Ishikawa (cell line): Measurements from ENCODE around the gene EDN3.

Experiments used
- CREB1 ChIP-seq: IDR thresholded peaks from 2 replicates; pipeline ENCODE4 v1.6.1; 2012; ENCODE audit warnings: low read depth
- MAX ChIP-seq: IDR thresholded peaks from 2 replicates; pipeline ENCODE4 v1.6.1; 2012
- NFIC ChIP-seq: IDR thresholded peaks from 2 replicates; pipeline ENCODE4 v1.6.1; 2012
- REST ChIP-seq: IDR thresholded peaks from 2 replicates; pipeline ENCODE4 v1.6.1; 2012; ENCODE audit warnings: low read depth, mild to moderate bottlenecking
- TAF1 ChIP-seq: IDR thresholded peaks from 2 replicates; pipeline ENCODE4 v1.6.1; 2012; ENCODE audit warnings: low read depth, mild to moderate bottlenecking

- TF ChIP-seq CREB1 (no peak), NFIC (no peak), MAX (no peak), REST (no peak), TAF1 (no peak)
Measured at GRCh38 chr20:59331721-59332329, 31.4 kb downstream of the EDN3 start.
